Endothelial cell of umbilical vein (primary cell): ENCODE data around the gene FLT3LG. TPM values are rescaled to one million over a fixed set of nuclear protein-coding genes. Genes with fewer than 3 reads are reported as not detected.

Source experiments
- BruUV-seq: library from RNA; stranded (reverse); fragments of 400-500 nt; replicated peaks from 2 replicates; lab custom pipeline; 2021; lab: Mats Ljungman, UMichigan
- CTCF ChIA-PET: fragments of 300-600, 350-600 bp; sonication (Branson Sonifier 250); formaldehyde crosslinking; loops from one replicate; lab custom pipeline; 2021; ENCODE audit warnings: antibody characterized with exemption, inconsistent platforms; lab: Charles Lee
- POLR2A ChIA-PET: fragments of 300-600, 350-600 bp; sonication (Branson Sonifier 250); formaldehyde crosslinking; loops from one replicate; lab custom pipeline; 2021; ENCODE audit warnings: antibody characterized with exemption, inconsistent platforms; lab: Charles Lee
- DNase-seq: peaks from one replicate; pipeline ENCODE4 v3.0.0-alpha.2; 2011; ENCODE audit warnings: low read depth, low spot score
- FAIRE-seq: peaks from 2 replicates; lab custom pipeline; 2011; peaks lifted over from hg19 to GRCh38; lab: Jason Lieb, UNC
- H2AFZ ChIP-seq: 2 replicates; pipeline ENCODE4 v1.6.0; 2012; ENCODE audit warnings: low read depth, low read length, control low read depth, inconsistent platforms
- H3K27ac ChIP-seq: 2 replicates; pipeline ENCODE4 v1.5.1; 2011; ENCODE audit warnings: low read depth, mild to moderate bottlenecking, control low read depth, low read length, moderate library complexity; ENCODE audit not compliant: insufficient read depth
- H3K27me3 ChIP-seq, 2 experiments: 2 replicates each; pipeline versions ENCODE4 v1.6.0 to v1.6.1; 2011; ENCODE audit warnings: low read length in 2 of 2, mixed read lengths in 1 of 2; ENCODE audit not compliant: control insufficient read depth in 2 of 2, insufficient read depth in 2 of 2
- H3K36me3 ChIP-seq, 2 experiments: 2 replicates in 1 of 2; 3 replicates in 1 of 2; pipeline ENCODE4 v1.5.1; 2011; ENCODE audit warnings: low read length in 2 of 2, mild to moderate bottlenecking in 1 of 2, moderate library complexity in 1 of 2; ENCODE audit not compliant: control insufficient read depth in 2 of 2, insufficient read depth in 2 of 2; ENCODE audit errors: extremely low read depth in 1 of 2
- H3K4me1 ChIP-seq: 3 replicates; pipeline ENCODE4 v1.5.1; 2011; ENCODE audit warnings: mild to moderate bottlenecking, low read length; ENCODE audit not compliant: control insufficient read depth, insufficient read depth; ENCODE audit errors: extremely low read depth
- H3K4me2 ChIP-seq: 2 replicates; pipeline ENCODE4 v1.6.1; 2011; ENCODE audit warnings: low read length, control low read depth, mixed read lengths; ENCODE audit not compliant: insufficient read depth
- H3K4me3 ChIP-seq, 3 experiments: fragments of 200-600 bp in 1 of 3; sonication (generic), shearing (Covaris generic) in 1 of 3; replicated peaks in 1 of 3; 2 replicates each; pipeline ENCODE4 v1.5.1; 2011 to 2016; ENCODE audit warnings: control low read depth in 3 of 3, low read length in 3 of 3, mild to moderate bottlenecking in 2 of 3, inconsistent platforms in 1 of 3, low read depth in 1 of 3, moderate library complexity in 1 of 3; ENCODE audit not compliant: insufficient read depth in 1 of 3
- H3K79me2 ChIP-seq: 2 replicates; pipeline ENCODE4 v1.6.0; 2012; ENCODE audit warnings: low read length, inconsistent platforms; ENCODE audit not compliant: control insufficient read depth, insufficient read depth
- H3K9ac ChIP-seq: replicated peaks from 2 replicates; pipeline ENCODE3; 2011; ENCODE audit warnings: low read length, control low read depth; ENCODE audit not compliant: insufficient read depth; ENCODE audit errors: extremely low read depth
- H3K9me1 ChIP-seq: replicated peaks from 3 replicates; pipeline ENCODE4 v1.6.0; 2011; ENCODE audit warnings: mild to moderate bottlenecking, low read length; ENCODE audit not compliant: control insufficient read depth, insufficient read depth; ENCODE audit errors: extremely low read depth
- H3K9me3 ChIP-seq: replicated peaks from 2 replicates; pipeline ENCODE4 v1.5.1; 2012; ENCODE audit warnings: low read length, inconsistent platforms; ENCODE audit not compliant: control insufficient read depth, insufficient read depth
- H4K20me1 ChIP-seq: replicated peaks from 2 replicates; pipeline ENCODE3; 2011; ENCODE audit warnings: mild to moderate bottlenecking, low read length; ENCODE audit not compliant: control insufficient read depth, insufficient read depth; ENCODE audit errors: extremely low read depth
- CTCF ChIP-seq, 2 donors: IDR thresholded peaks; 1 replicate in 1 of 2; 2 replicates in 1 of 2; pipeline ENCODE4 v1.5.1; 2011; ENCODE audit warnings: low read length in 2 of 2, mild to moderate bottlenecking in 2 of 2, moderate library complexity in 2 of 2, control low read depth in 1 of 2, inconsistent platforms in 1 of 2, low read depth in 1 of 2; ENCODE audit not compliant: insufficient read depth in 1 of 2; ENCODE audit errors: extremely low read depth in 1 of 2
- EZH2 ChIP-seq: IDR thresholded peaks from 2 replicates; pipeline ENCODE4 v1.6.1; 2012; ENCODE audit warnings: borderline replicate concordance, low read depth, mild to moderate bottlenecking, moderate library complexity, low read length, inconsistent platforms; ENCODE audit not compliant: severe bottlenecking
- FOS ChIP-seq: IDR thresholded peaks from 2 replicates; pipeline ENCODE4 v1.6.1; 2011; ENCODE audit warnings: mild to moderate bottlenecking, low read length, moderate library complexity, borderline replicate concordance; ENCODE audit not compliant: insufficient read depth
- GATA2 ChIP-seq: IDR thresholded peaks from 2 replicates; pipeline ENCODE4 v1.7.0; 2011; ENCODE audit warnings: low read depth, mild to moderate bottlenecking, moderate library complexity, mixed read lengths, low read length; ENCODE audit not compliant: insufficient read length, insufficient read depth
- JUN ChIP-seq: IDR thresholded peaks from 2 replicates; pipeline ENCODE4 v1.6.1; 2011; ENCODE audit warnings: borderline replicate concordance, low read depth; ENCODE audit not compliant: insufficient read length, insufficient read depth
- MYC ChIP-seq: IDR thresholded peaks from one replicate; pipeline ENCODE4 v1.6.1; 2011; ENCODE audit warnings: mild to moderate bottlenecking, low read depth, low read length
- POLR2A ChIP-seq: IDR thresholded peaks from 2 replicates; pipeline ENCODE4 v1.6.1; 2012; ENCODE audit warnings: low read depth, mild to moderate bottlenecking, control low read depth, low read length
- POLR2AphosphoS5 ChIP-seq: IDR thresholded peaks from 2 replicates; pipeline ENCODE4 v1.6.1; 2012; ENCODE audit warnings: low read depth, mild to moderate bottlenecking, control low read depth, low read length, moderate library complexity; ENCODE audit not compliant: insufficient read depth
- dilution Hi-C: fragments of 300-500 bp; cut with MboI; formaldehyde crosslinking; loops from one replicate; pipeline ENCODE4 v1.15.0; 2019; ENCODE audit warnings: low sequenced_read_pairs; ENCODE audit not compliant: extremely low pct_ligation_motif_present
- intact Hi-C: fragments of 100-400 bp; cut with micrococcal nuclease; formaldehyde crosslinking; loops from one replicate; pipeline ENCODE4 v1.10.0; 2022
- polyA plus RNA-seq, 4 experiments: library from polyadenylated mRNA; depleted of rRNA in 3 of 4; stranded (reverse) in 3 of 4; unstranded in 1 of 4; fragments of >200 nt; gene quantifications; 2 replicates each; pipeline versions ENCODE4 v1.2.1 to v1.2.3, GENCODE V29; 2011 to 2012; ENCODE audit warnings: missing spikeins in 1 of 4
- total RNA-seq: library from RNA; stranded (reverse); gene quantifications from 2 replicates; pipeline ENCODE4 v1.2.3, GENCODE V29; 2021
- TF ChIP-seq, protein P1 (sequence below): IDR thresholded peaks from 2 replicates; pipeline ENCODE4 v1.6.1; 2011; ENCODE audit not compliant: insufficient read depth, insufficient read length

The FLT3LG gene
- total and polyA plus RNA-seq, 2 donors (not counting 3 experiments of a cell fraction or from before 2014, with no cell fraction given): 5.0 to 5.7 TPM

- Histone ChIP-seq H3K4me2 (no peak overlapping the region), H4K20me1 (peaks cover 5% of the 10 kb centered on the region), H3K9me1 (no peaks in the 10 kb centered on the region), H3K4me3 (no peak overlapping the region), H3K27me3 (no peaks in the 10 kb centered on the region), H3K9ac (no peak overlapping the region), H3K27ac (no peak overlapping the region), H2AFZ (no peak overlapping the region), H3K36me3 (peaks cover 28 to 34% of the 10 kb centered on the region in 2 experiments), H3K4me1 (peaks cover 12% of the 10 kb centered on the region), H3K9me3 (no peaks in the 10 kb centered on the region), H3K79me2 (peaks cover 40% of the 10 kb centered on the region)
- ChIA-PET POLR2A (no interaction called here), CTCF (no interaction called here)
- FAIRE-seq: no peak
- BruUV-seq: no TSS peak
- intact Hi-C loops (no loop called here), dilution Hi-C loops (no loop called here)
- no peak for DNase-seq
- TF ChIP-seq, protein P1, sequence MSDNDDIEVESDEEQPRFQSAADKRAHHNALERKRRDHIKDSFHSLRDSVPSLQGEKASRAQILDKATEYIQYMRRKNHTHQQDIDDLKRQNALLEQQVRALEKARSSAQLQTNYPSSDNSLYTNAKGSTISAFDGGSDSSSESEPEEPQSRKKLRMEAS: no peak
- TF ChIP-seq EZH2: no peak
- no peak for TF ChIP-seq MYC
- no peak for TF ChIP-seq CTCF (IDR thresholded peaks at IDR 0.05; ENCODE audit: extremely low read depth in 1 of 2, insufficient read depth in 1 of 2, low read depth in 1 of 2, low read length in 2 of 2)
- TF ChIP-seq JUN: no peak
- TF ChIP-seq FOS: no peak
- no peak for TF ChIP-seq GATA2
- TF ChIP-seq POLR2A: no peak
- no peak for TF ChIP-seq POLR2AphosphoS5
Observed at GRCh38 chr19:49491030-49491803, 17.2 kb downstream of the FLT3LG start.
